ENCODE measurements around the gene HSP90AB1. TPM values are rescaled to one million over a fixed set of nuclear protein-coding genes. Genes with fewer than 3 reads are reported as not detected.

HSP90AB1 gene
- total and polyA plus RNA-seq, 9 of the 15 experiments (the other 6 are each of a cell fraction or from before 2014, with no cell fraction given), result 1,780 to 3,358 (median 2,262) TPM

- intact Hi-C loops (cut with micrococcal nuclease) (no loop called here), in situ Hi-C loops (cut with MboI) (no loop called here)
- no peaks in the 10 kb centered on the region for H3K79me2 ChIP-seq (ENCODE audit: control insufficient read depth, insufficient read depth, low read length)
- no peak overlapping the region for H2AFZ ChIP-seq (ENCODE audit: low read depth, low read length)
- no peaks in the 10 kb centered on the region for H3K36me3 ChIP-seq (ENCODE audit: control insufficient read depth, insufficient read depth, low read length)
- ATAC-seq, result no peak
- H3K9me1 ChIP-seq (ENCODE audit: control insufficient read depth, insufficient read depth, low read length), result peaks cover 4% of the 10 kb centered on the region
- ChIA-PET CTCF (ENCODE audit: low intra/inter-chr PET ratio) (no interaction called here), POLR2A (interaction anchor here (0.7 to 4.7 kb wide), 5 partner anchors 15 to 156 kb away, joined by 3 to 24 read pairs (median 3); partner anchors contain the start of genes AARS2 and HSP90AB1)
- H3K4me3 ChIP-seq, result no peak overlapping the region
- no peaks in the 10 kb centered on the region for H3K9me3 ChIP-seq (replicated peaks; ENCODE audit: control insufficient read depth, insufficient read depth, low read depth, low read length)
- no peak overlapping the region for H3K27ac ChIP-seq (ENCODE audit: extremely low read depth, low read depth, low read length)
- FAIRE-seq, result no peak
- H3K4me2 ChIP-seq (ENCODE audit: insufficient read depth, low read length), result no peak overlapping the region
- no TSS peak for BruUV-seq (replicated peaks)
- no peak for DNase-seq (ENCODE audit: extremely low read depth in 1 of 4, low spot score in 3 of 4)
- H3K9ac ChIP-seq (ENCODE audit: insufficient read depth in 1 of 2, low read depth in 2 of 2, low read length in 2 of 2), result peak overlapping the region in 1 of 2 experiments; percentile 71; a peak in 1 of 4 replicates
- WGBS (ENCODE audit: insufficient coverage, low coverage, missing lambda C conversion rate), result 0% methylated on average over 1 of the region's 1 CpG
- peaks cover 19% of the 10 kb centered on the region for H4K20me1 ChIP-seq (replicated peaks; ENCODE audit: control insufficient read depth, insufficient read depth, low read length)
- peaks cover 75 to 85% of the 10 kb centered on the region in 2 experiments for H3K27me3 ChIP-seq (ENCODE audit: control insufficient read depth in 2 of 2, insufficient read depth in 2 of 2, low read length in 2 of 2)
- TF ChIP-seq ZNF57 (CRISPR knock-in tag; IDR thresholded peaks at IDR 0.05) (no peak), BCOR (IDR thresholded peaks at IDR 0.05) (peak; percentile 63; the same call in 1 of the 2 replicates), KDM1A (IDR thresholded peaks at IDR 0.05) (peak in 1 of 2 experiments; percentile 44; a peak in 2 of 4 replicates), RBM25 (IDR thresholded peaks at IDR 0.05; ENCODE audit: low read depth, low read length, severe bottlenecking) (peak; percentile 93)
- H3K4me1 ChIP-seq (replicated peaks in 1 of 2; ENCODE audit: control insufficient read depth in 2 of 2, insufficient read depth in 2 of 2, low read length in 2 of 2), result peaks cover 0 to 33% of the 10 kb centered on the region in 2 experiments; a peak in 2 of 5 replicates
Measured at GRCh38 chr6:44273617-44274016, 26.7 kb downstream of the HSP90AB1 start.

- Histone ChIP-seq H4K20me1 (replicated peaks; ENCODE audit: control insufficient read depth, insufficient read depth, low read length) (peaks cover 16% of the 10 kb centered on the region), H3K9ac (ENCODE audit: insufficient read depth in 1 of 2, low read depth in 2 of 2, low read length in 2 of 2) (no peak overlapping the region), H3K9me1 (ENCODE audit: control insufficient read depth, insufficient read depth, low read length) (peaks cover 4% of the 10 kb centered on the region), H3K36me3 (ENCODE audit: control insufficient read depth, insufficient read depth, low read length) (no peaks in the 10 kb centered on the region), H3K27ac (ENCODE audit: extremely low read depth, low read depth, low read length) (no peak overlapping the region), H3K27me3 (ENCODE audit: control insufficient read depth in 2 of 2, insufficient read depth in 2 of 2, low read length in 2 of 2) (peaks cover 69 to 87% of the 10 kb centered on the region in 2 experiments; a peak in 4 of 5 replicates), H3K9me3 (replicated peaks; ENCODE audit: control insufficient read depth, insufficient read depth, low read depth, low read length) (no peaks in the 10 kb centered on the region), H3K79me2 (ENCODE audit: control insufficient read depth, insufficient read depth, low read length) (no peaks in the 10 kb centered on the region), H3K4me3 (no peak overlapping the region), H2AFZ (ENCODE audit: low read depth, low read length) (no peak overlapping the region), H3K4me1 (replicated peaks in 1 of 2; ENCODE audit: control insufficient read depth in 2 of 2, insufficient read depth in 2 of 2, low read length in 2 of 2) (peaks cover 0 to 33% of the 10 kb centered on the region in 2 experiments; a peak in 2 of 5 replicates), H3K4me2 (ENCODE audit: insufficient read depth, low read length) (no peak overlapping the region)
- no peak for TF ChIP-seq ARID2 (IDR thresholded peaks at IDR 0.05)
- TF ChIP-seq ZNF282 (CRISPR knock-in tag; IDR thresholded peaks at IDR 0.05), result 0 out of 2 replicates have a peak, but pooled peaks have one; percentile 30
- 0 out of 2 replicates have a peak, but pooled peaks have one; percentile 31 for TF ChIP-seq HNRNPL (IDR thresholded peaks at IDR 0.05; ENCODE audit: low read depth, low read length)
- BruUV-seq (replicated peaks), result no TSS peak
- in situ Hi-C loops (cut with MboI), result no loop called here
- FAIRE-seq (no peak), DNase-seq (ENCODE audit: extremely low read depth in 1 of 4, low spot score in 3 of 4) (no peak), ATAC-seq (no peak)
- 80% methylated on average over 45 of the region's 59 CpGs for WGBS (ENCODE audit: insufficient coverage, low coverage, missing lambda C conversion rate)
- intact Hi-C loops (cut with micrococcal nuclease), result no loop called here
- ChIA-PET POLR2A (interaction anchor here (0.6 to 1.9 kb wide), 4 partner anchors 17 to 87 kb away, joined by 3 to 6 read pairs (median 4); no protein-coding TSS in a partner anchor), CTCF (ENCODE audit: low intra/inter-chr PET ratio) (no interaction called here)
Measured at GRCh38 chr6:44275271-44275748, 28.4 kb downstream of the HSP90AB1 start.

Data from K562 (cell line).